ENCODE results near the gene WRAP53.
"Not testable (repeated sequence)": the region's sequence is repeated elsewhere in the genome, so short reads cannot be mapped to it uniquely, and the experiment has no call there.

WRAP53 gene

DNA sequence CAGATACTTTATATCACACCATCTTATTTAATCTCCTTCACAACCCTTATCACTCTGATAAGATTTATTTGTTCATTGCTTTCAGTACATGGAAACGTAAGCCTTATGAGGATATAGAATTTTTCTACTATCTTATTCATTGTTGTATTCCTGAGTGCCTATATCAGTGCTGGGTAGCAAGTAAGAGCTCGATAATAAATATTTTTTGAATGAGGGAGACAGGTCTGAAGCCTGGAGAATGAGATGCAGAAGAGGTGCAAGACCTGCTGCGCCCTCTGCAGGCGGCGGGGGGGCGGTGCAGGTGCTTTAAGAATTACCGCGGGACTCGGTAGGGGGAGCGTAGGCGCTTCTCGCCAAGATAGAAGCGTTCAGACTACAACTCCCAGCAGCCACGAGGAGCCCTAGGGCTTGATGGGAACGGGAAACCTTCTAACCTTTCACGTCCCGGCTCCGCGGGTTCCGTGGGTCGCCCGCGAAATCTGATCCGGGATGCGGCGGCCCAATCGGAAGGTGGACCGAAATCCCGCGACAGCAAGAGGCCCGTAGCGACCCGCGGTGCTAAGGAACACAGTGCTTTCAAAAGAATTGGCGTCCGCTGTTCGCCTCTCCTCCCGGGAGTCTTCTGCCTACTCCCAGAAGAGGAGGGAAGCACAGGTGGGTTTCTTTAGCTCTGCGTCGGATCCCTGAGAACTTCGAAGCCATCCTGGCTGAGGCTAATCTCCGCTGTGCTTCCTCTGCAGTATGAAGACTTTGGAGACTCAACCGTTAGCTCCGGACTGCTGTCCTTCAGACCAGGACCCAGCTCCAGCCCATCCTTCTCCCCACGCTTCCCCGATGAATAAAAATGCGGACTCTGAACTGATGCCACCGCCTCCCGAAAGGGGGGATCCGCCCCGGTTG is at the start of gene WRAP53:
Gene WRAP53 (plus strand): TSS at position 570 of the 900 bp plus-strand sequence. CDS start 172 bp downstream, at position 742.
- peak; percentile 94 for DNase-seq (ENCODE audit: low read depth)

DNA sequence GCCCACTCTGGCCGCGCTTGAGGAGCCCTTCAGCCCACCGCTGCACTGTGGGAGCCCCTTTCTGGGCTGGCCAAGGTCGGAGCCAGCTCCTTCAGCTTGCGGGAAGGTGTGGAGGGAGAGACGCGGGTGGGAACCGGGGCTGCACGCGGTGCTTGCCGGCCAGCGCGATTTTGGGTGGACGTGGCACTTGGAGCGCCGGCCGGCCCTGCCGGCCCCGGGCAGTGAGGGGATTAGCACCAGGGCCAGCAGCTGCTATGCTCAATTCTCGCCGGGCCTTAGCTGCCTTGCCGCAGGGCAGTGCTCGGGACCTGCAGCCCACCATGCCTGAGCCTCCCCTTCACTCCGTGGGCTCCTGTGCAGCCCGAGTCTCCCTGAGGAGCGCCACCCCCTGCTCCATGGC is 47.5 kb upstream of the WRAP53 start:
- DNase-seq (ENCODE audit: low read depth): no peak

DNA sequence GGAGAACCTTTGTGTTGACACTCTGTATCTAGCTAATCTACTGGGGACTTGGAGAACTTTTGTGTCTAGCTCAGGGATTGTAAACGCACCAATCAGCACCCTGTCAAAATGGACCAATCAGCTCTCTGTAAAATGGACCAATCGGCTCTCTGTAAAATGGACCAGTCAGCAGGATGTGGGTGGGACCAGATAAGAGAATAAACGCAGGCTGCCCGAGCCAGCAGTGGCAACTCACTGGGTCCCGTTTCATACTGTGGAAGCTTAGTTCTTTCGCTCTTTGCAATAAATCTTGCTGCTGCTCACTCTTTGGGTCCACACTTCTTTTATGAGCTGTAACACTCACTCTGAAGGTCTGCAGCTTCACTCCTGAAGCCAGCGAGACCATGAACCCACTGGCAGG is 46.6 kb upstream of the WRAP53 start:
- not testable (repeated sequence) for DNase-seq (ENCODE audit: low read depth)

DNA sequence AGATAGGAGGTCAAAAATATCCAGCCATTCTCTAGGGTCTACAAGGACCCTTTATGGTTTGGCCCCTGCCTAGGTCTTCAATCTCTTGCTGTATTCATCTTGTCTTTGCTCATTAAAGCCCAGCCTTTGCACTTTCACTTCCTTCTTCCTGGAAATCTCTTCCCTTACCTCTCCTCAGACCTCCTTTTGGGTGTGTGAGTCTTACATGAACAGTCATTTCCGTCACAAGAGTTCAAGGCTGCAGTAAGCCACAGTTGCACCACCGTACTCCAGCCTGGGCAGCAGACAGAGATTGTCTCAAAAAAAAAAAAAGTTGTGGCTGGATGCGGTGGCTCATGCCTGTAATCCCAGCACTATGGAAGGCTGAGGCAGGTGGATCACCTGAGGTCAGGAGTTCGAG is 43.5 kb upstream of the WRAP53 start:
- DNase-seq (ENCODE audit: low read depth): no peak

DNA sequence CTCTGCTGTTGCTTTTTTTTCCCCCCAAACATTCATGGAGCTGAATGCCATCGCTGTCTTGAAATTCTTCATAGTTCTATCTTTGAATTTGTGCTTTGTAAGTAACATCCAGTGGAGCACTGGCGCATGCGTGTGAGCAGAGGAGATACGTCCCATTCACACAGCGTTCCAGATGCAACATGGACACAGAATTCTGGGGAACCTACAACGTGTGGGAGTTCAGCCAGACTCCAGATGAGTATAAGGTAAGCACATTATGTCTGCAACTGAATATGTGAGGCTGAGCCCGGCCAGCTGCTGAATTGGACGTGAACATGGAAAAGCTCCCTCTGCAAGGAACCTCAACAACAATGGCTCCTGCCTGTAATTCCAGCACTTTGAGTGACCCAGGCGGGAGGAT is 41.8 kb upstream of the WRAP53 start:
- no peak for DNase-seq (ENCODE audit: low read depth)

DNA sequence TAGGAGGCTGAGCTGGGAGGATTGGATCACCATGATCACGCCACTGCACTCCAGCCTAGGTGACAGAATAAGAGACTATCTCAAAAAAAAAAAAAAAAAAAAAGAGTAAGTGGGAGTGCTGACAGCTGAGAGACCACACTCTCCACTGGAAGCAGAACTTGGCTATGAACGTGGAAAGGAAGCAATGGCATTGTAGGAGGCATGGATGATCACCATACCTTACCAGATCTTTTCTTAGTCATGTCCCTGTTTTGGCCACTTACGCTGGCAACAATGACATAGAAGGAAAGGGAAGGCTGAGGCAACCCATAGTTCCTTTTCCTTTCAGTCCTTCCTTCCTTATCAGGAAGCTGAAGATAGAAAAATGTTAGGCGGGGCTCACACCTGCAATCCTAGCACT is 41.3 kb upstream of the WRAP53 start:
- DNase-seq (ENCODE audit: low read depth): no peak

DNA sequence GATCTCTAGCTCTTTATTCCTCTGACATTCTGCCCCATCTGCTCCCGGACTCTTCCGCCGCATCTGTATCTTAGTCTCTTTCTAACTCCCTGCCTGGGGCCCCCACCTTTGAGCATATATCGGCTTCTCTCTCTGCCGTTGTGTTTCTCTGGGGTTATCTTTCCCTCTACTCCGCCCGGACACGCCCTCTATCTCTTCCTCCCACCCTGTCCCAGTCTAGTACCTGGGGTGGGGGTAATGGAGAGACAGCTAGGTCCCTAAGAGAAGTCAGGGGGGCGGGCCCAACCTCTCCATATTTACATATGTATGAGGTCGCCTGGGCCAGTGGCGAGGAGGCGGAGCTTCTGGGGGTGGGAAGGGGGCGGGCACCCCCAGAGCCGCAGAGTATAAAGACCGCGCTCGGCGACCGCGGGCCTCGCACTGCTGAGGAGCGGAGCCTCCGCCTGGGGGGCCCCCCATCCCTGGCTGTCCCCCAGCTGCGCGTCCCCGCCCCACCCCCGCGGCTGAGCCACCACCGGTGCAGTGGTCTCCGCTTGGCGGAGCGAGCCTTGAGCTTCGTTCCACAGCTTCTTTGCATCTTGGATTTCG is 37.7 kb upstream of the WRAP53 start, which contains the start of gene ATP1B2:
Gene ATP1B2 (plus strand): TSS at position 418 of the 588 bp plus-strand sequence. CDS start 593 bp downstream, outside the sequence.
- DNase-seq (ENCODE audit: low read depth): peak; percentile 66

DNA sequence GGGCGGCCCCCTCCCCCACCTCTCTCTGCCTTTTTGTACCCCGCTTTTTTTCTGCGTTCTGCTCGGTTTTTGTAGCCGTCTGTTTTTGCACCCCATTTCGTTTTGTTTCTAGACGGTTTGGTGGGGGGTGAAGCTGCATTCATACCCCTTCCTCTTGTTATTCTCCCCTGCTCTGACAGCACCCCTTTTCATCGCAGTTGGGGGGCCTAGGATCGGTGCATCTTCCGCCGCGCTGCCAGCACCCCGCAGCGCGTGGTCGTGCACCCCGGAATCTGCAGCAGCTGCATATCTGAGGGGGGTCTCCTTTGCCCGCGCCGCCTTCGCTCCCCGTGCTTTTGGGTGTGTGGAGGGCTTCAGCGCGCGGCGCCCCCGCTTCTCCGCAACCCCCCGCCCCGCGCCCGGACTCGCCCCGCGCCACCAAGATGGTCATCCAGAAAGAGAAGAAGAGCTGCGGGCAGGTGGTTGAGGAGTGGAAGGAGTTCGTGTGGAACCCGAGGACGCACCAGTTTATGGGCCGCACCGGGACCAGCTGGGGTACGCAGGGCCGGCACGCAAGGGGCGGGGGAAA is 37.1 kb upstream of the WRAP53 start:
- DNase-seq (ENCODE audit: low read depth): no peak

DNA sequence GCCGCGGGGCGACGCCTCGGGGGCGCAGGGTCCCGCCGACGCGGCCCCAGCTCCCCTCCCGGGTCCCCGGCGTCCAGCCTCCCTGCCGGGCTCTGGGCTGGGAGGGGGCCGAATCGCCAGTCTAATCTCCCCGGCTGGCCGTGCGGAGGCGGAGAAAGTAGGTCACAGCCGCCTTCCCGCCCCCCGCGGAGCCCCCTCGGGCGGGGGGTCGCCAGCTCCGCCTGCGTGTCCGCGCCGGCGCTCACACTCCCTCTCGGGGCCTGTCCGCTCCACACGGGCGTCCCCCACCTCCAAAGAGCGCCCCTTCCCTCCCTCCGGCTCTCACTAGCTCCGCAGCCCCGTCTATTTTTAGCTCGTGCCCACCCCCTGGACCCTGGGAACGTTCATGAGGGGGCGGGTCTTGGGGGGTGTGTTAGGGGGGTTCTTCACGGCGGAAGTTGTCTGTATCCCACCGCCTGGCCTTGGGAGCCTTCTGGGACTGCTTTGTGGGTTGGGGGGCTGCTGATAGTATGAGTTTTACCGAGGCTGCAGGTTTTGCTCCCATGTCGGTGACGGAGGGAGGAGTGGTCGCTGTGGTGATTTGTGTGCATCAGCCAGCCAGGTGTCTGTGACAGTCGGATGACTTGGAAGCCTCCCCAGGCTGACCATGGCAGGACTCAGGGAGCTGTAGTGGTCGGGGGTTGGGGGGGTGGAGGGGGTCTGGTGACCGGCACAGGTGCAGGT is 36.5 kb upstream of the WRAP53 start:
- DNase-seq (ENCODE audit: low read depth): no peak

DNA sequence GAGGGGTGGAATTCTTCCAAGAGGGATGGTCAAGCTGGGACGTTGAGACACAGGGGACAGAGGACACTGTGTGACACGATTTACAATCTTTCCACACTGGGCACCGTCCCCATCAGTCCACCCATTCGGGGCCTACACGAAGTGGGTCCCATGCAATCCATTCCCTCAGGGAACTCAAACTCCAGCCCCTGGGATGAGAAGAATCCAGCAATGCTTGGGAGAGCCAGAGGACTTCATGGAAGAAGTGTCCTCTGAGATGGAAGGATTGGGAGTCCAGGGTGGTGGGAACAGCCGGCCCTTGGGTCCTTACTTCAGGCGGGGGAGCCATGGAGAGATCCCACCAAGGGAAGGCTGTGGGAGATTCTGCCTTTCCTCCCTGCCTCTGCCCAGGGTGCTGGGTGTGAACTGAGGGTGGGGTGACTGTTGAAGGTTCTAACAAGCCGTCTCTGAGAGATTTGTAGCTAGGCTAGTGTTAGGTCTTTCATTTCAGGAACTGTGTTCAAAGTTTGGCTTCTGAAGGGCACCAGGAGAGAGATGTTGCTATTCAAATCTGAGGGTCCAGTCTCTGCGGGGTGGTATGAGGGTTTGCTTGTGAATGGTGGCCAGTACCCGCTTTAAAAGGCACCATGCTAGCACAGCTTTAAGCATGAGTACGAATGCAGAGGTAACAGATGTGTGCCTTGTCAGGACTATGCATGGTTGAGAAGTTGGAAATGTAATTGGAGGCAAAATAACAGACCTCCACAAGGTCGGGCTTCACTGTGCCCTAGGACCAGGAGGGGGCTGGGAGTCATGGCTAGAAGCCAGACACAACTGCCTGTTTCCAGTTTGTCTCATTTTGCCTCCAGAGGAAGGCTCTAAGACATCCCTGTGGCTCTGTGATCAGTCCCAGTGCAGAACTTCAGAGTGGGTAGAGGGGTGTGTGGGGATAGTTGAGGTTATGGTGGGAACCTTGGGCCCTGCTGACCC is 35.6 kb upstream of the WRAP53 start:
- DNase-seq (ENCODE audit: low read depth): no peak

DNA sequence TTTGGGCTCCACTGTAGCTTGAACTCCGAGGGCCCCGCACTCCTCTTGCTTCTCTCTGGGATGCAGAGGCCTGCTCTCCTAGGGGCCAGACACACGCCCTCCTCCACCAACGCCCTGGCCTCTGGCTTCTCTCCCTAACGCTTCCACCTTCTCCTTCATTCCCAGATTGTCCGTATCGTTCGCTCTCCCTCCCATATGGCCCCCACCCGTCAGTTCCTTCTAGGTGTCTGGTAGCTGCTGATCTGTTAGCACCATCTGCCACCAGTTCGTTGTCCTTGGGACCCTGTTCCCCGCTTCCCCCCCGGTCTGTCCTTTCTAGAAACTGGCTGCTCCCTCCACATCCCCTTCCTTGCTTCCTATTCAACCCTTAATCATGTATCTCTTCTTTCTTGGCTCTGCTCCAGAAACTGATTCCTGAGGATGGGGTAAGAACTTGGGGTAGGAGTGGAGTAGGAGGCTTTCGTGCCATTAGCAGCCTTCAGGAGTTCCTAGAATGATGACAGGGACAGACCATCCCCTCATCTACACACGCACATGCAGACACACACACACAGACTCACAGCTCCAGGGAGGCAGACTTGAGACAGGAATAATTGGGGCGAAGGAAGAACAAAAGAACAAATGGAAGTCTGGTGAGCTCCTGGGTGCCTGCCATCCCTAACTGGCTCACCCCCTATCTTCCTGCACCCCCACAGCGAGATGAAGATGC is 33.3 kb upstream of the WRAP53 start:
- no peak for DNase-seq (ENCODE audit: low read depth)

DNA sequence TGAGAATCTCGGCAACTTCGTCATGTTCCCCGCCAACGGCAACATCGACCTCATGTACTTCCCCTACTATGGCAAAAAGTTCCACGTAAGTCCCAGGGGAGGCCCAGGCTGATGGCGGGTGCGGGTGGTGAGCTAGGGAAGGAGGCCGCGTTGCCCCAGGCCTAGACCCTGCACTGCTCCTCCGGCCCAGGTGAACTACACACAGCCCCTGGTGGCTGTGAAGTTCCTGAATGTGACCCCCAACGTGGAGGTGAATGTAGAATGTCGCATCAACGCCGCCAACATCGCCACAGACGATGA is 32.8 kb upstream of the WRAP53 start:
- DNase-seq (ENCODE audit: low read depth): no peak

DNA sequence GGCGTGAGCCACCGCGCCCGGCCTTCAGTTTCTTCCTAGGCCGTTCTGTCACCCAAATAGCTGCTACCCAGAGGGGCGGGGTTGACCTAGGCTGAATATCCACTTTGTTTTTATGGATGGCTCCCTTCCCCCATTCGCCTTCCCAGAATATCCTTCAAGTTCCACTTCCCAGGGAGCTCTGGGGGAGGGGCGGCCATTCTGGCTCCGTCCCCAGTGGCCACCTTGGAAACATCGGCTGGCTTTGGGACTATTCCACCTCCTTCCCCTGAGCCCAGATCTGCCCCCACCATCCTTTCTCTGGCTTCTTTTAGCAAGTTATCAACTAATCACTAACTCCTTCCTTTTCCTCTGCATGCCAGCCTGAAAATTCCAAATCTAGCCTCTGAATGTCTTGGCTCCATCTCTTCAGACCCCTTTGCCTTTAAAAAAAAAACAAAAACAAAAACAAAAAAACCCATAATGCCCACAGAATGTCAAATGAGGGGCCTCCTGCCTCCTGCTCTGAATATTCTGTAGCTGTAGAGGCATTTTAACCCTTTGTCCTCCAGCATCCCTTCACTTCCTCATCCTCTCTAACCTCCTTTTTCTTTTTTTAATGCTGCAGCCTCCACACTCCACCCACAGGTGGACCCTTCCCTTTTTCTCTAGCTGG is 31.2 kb upstream of the WRAP53 start:
- DNase-seq (ENCODE audit: low read depth): no peak

DNA sequence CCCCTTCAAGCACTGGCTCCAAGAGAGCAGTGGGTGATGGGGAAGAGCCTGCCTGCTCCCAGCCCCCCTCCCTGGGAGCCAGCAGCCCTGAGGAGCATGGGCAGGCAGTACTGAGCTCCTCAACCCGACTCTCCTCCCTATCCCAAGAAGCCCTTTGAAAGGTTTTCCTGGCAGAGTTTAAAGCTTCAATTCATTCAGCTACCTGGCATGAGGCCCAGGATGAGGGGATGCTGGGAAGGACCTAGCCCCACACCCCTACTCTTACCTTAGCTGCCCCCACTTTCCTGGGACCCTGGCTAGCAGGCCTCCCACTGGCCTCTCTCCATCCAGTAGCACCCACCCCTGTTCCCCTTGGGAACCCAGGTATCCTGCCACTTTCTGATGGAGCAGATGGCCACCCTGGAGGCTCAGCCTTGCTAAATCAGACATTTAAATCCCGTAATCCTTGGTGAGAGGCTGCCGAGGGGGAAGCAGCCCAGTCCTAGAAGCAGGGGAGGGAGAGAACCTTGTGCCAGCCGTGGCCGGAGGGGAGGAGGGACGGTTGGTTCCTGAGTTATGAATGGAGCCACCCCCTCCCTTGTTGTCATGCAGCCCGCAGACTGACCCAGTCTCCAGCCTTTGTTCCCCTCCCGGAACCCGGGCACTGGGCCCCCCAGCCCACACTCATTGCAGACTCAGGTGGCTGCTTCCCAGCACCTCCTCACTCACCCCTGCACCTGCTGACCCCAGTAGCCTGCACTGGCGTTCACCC is 20.4 kb upstream of the WRAP53 start:
- no peak for DNase-seq (ENCODE audit: low read depth)

DNA sequence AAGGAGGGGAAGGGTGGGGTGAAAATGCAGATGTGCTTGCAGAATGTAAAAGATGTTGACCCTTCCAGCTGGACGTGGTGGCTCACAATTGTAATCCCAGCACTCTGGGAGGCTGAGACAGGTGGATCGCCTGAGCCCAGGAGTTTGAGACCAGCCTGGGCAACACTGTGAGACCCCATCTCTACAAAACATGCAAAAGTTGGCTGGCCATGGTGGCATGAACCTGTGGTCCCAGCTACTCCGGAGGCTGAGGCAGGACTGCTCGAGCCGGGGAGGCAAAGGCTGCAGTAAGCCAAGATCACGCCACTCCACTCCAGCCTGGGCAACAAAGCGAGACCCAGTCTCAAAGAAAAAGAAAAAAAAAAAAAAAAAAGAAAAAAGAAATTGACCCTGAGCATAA is 19.8 kb upstream of the WRAP53 start:
- DNase-seq (ENCODE audit: low read depth): no peak

DNA sequence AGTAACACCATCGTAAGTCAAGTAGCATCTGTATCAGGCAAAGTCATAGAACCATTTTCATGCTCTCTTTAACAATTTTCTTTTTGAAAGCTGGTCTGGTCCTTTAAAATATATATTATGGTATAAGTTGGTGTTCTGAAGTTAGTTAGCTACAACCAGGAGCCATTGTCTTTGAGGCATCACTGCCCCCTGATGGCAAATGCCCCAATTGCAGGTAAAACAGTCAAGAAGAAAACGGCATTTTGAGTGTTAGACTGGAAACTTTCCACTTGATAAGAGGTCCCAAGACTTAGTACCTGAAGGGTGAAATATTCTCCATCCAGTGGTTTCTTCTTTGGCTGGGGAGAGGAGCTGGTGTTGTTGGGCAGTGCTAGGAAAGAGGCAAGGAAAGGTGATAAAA is 15.0 kb upstream of the WRAP53 start:
- no peak for DNase-seq (ENCODE audit: low read depth)

DNA sequence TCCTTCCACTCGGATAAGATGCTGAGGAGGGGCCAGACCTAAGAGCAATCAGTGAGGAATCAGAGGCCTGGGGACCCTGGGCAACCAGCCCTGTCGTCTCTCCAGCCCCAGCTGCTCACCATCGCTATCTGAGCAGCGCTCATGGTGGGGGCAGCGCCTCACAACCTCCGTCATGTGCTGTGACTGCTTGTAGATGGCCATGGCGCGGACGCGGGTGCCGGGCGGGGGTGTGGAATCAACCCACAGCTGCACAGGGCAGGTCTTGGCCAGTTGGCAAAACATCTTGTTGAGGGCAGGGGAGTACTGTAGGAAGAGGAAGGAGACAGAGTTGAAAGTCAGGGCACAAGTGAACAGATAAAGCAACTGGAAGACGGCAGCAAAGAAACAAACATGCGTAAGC is 13.3 kb upstream of the WRAP53 start:
- DNase-seq (ENCODE audit: low read depth): no peak

DNA sequence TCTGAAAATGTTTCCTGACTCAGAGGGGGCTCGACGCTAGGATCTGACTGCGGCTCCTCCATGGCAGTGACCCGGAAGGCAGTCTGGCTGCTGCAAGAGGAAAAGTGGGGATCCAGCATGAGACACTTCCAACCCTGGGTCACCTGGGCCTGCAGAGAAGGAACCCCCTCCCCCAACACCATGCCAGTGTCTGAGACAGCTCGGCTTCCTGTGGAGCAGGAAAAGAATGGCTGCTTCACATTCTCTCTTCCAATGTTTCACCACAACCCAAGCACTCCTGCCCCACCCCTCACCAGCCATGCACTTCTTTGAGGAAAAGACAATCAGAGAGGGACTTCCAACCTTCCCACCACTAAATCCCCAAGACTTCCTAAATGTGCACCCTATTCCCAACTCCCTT is 11.7 kb upstream of the WRAP53 start:
- no peak for DNase-seq (ENCODE audit: low read depth)

DNA sequence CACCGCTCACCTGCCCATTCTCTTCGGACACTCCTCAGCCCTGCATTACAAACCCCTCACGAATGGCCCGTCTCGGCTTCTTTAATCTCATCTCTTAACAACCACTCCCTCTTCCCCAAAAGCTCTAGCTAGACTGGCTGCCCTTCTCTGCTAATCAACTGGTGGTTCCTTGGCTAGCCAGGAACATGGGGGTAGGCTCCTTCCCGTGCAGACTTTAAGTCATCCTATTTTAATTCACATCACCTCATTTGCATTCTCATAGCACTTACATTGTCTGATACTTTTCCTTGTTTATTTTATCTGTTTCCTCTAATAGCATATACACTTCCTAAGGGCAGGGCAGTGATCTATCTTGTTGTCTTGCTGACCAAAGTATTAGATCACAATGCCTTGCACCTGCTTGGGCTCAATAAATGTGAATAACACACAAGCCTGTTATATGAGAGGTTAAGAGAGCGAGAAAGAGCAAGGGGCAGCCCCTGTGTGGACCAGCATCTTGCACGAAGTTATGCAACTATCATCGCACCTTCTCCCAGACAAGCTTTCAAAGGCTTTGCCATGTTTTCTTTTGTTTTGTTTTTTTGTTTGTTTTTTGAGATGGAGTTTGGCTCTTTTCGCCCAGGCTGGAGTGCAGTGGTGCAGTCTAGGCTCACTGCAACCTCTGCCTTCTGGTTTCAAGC is 10.7 kb upstream of the WRAP53 start:
- no peak for DNase-seq (ENCODE audit: low read depth)
